ENCODE measurements around the gene INTU.

DNA sequence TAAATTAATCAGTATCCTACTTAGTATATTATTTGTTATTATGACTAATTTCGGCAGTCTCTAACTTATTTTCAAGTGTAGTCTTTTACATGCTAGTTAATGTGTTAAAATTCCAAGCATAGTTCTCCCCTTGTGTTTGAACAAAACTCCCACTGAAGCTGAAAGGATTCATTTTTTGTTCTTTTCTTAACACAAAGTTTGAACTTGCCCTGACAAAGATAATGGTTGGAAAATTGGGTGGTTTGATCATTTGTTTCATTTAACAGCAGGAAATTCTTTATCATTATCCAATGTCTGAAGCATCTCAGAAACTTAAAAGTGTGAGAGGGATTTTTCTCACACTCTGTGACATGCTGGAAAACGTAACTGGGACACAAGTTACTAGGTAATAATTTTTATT lies 36.0 kb downstream of the INTU start:
- TF ChIP-seq SUZ12 (IDR thresholded peaks at IDR 0.05; ENCODE audit: extremely low read depth, insufficient read depth, insufficient read length) (no peak), ZNF274 (IDR thresholded peaks at IDR 0.05; ENCODE audit: low read depth, low read length) (no peak)
